Measurements from ENCODE around the gene ANO3. TPM values are rescaled to one million over a fixed set of nuclear protein-coding genes. Genes with fewer than 3 reads are reported as not detected.
A peak's percentile ranks its signal among the peaks of the same experiment; 100 is the strongest.
"Not testable (repeated sequence)": the region's sequence is repeated elsewhere in the genome, so short reads cannot be mapped to it uniquely, and the experiment has no call there.

Gene ANO3
- polyA plus RNA-seq, 4 donors = 2.6 to 3.8 (median 3.4) TPM

DNA sequence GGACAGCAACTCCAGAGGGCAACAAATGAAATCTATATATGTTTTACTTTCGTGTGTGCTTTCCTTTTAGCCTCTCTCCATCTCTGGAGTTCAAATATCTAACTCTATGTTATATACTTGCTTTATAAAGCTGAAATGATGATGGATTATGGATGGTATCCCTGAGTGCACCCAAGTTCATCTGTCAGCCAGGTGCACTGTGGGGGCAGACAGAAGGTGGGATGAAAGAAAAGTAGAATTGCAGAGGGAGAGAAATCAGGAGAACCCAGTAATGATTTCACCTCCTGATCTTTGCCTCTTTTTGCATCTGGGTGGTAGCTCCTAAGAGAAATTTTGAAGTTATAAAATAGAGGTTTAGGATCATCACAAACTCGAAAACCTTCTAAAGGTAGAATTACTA lies 237.7 kb downstream of the ANO3 start:
- DNase-seq (ENCODE audit: low read depth in 4 of 4, low spot score in 2 of 4) = no peak

DNA sequence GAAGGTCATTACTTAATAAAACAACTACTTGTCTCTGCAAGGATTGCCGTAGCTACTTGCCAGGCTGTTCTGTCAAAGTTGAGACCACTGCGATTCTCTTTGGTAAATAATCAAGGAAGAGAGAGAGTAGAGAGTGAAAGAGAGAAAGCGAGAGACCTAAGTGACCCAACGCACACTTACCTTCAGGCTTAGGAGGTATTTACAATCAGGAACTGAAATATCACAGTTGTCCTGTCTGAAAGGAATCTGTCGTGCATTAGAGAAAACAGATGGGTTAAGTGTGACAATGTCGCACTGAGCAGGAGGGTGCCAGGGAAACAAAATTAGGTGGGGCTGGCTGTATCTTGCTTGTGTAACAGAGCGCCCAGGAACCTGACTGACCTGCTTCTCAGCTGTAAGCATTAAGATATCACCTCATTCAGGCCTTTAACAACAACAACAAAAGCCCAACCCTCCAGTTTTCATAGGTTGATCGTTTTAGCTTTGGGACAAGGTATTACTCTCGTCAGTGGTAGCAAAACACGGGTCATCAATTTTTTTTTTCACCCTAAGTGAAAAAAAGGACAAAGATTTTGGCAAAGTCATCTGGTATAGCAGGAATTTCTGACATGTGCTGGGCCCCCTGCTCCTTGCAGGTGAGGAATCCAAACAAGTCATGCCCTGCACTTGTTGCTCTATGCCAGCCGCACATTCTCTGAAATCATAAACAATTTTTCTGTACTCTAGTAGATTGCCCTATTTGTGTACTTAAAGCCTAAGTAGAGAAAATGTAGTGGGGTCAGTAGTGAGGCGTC lies 240.1 kb downstream of the ANO3 start, which contains the start of gene MUC15:
Gene MUC15 (minus strand): TSS at position 403 of the 794 bp plus-strand sequence. CDS start 5,169 bp downstream, outside the sequence.
- DNase-seq (ENCODE audit: low read depth in 4 of 4, low spot score in 2 of 4) = no peak

DNA sequence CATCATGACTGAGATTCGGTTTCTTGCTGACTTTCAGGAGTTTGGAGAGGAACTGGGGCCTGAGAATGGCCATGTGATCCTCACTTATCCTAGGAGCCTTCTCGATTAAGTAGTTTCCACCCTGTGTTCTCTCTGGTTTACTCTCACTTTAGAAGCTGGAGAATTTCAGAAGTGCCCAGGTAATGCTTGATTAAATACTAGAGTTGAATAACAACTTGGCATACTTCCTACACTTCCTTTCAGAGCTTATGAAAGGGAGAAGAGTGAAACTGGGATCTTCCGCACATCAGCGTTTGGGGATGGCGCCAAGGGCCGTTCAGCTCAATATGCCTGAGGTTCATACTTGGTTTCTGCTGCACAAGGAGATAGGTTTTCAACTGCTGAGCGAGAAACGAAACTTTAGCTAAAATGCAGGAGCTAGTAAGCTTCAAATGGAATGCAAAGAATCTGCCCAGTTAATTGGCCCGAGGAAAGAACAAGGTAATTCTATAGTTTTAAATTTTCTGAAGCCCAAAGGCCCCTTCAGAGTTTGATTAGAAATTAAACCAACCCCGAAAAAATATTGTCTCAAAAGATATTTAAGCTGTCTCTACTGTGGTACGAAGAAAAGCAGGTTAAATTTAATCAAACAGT lies 241.0 kb downstream of the ANO3 start:
- DNase-seq (ENCODE audit: low read depth in 4 of 4, low spot score in 2 of 4) = peak in 1 of 4 donors; percentile 6

DNA sequence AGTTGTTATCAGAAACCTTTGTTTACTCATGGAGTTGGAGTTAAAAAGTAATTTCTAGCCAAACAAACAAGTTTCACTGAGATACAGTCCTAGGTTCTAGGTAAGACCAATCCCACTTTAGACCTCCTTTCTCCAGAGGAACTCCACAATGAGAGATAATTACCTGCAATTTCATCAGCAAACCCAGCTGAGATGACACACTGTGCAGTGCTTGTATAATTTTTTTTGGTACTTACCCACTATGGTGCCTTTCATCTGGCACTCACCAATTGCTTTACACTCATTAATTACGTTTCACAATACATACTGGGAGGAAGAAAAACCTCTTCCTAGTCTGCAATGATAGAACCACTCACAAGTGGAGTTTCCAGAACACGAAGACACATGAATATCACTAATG lies 242.0 kb downstream of the ANO3 start:
- DNase-seq (ENCODE audit: low read depth in 4 of 4, low spot score in 2 of 4) = no peak

DNA sequence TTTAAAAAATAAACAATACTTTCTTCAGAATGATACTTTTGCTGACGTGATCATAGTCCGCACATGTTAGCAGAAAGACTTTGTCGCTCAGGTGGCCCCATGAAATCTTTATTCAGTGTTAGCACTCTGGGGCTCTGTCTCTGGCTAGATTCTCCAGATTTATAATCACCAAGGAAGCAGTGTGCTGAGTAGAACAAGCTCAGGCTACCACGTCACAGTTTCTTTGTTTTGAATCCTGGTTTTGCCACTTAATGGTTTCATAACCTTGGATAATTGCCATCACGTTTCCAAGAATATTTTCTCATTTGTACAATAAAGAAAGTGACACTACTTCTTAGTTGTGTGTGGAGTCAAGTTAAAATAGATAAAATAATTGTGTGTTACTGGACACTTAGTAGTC lies 244.0 kb downstream of the ANO3 start:
- no peak for DNase-seq (ENCODE audit: low read depth in 4 of 4, low spot score in 2 of 4)

DNA sequence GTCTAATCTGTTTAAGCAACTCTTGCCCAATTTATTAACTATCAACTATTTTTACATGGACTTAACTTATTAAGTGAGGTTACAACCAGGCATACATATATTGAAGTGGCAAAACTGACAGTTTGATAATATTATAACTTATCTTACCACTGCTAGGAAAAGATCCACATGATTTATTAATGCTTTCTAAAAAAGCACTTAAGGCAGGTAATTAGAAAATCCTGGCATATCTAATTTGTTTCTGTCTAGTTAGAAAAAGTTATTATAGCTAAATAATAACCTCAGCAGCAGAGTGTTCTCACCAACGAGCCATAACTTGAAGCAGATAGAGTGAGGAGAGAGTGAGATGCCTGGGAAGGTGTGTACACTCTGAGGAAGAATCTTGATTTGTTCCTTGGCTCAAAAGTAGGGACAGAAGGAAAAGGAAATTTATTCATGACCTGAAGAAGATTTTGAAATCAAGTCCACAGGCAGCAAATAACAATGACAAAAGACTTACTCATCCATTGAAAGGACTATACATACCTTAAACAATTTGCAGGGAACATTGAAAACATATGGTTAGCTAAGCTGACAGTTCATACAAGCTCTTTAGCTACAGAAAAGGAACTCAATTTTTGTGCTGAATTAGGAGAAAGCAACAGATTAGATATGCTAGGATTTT lies 247.2 kb downstream of the ANO3 start:
- DNase-seq (ENCODE audit: low read depth in 4 of 4, low spot score in 2 of 4) = no peak

DNA sequence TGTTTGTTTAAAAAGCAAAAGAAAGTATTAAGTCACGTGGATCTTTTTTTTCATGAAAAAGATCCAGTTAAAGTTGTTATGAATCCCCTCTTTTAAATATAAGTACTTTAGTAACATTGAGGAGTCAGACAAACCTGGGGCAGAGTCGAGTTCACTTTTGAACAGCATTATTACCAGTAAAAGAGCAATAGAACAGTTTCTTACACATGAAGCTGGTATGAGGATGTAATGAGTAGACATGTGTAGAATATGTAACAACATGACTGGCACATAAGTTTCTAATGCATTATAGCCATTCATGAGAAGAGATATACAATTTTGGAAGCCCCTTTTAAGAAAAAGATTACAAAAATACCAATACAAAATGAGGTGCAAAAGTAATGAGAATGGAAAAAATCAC lies 247.8 kb downstream of the ANO3 start:
- DNase-seq (ENCODE audit: low read depth in 4 of 4, low spot score in 2 of 4) = no peak

DNA sequence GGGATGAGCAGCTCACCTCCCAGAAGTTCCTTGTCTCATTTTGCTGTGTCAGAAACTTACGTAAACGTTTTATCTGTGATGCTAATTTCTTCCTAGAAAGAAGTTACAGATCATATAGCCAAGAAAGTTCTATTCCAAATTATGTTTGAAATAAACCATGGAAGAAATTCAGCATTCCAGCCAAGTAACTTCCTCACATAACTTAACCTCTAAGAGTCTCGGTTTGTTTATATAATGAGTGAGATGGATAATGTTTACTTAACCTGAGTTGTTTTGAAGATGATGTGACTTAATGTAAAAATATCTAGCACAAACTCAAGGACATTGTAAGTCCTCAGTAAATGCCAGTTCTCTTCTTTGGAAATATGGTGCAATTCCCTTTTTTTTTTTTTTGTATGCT lies 249.0 kb downstream of the ANO3 start:
- DNase-seq (ENCODE audit: low read depth in 4 of 4, low spot score in 2 of 4) = no peak

DNA sequence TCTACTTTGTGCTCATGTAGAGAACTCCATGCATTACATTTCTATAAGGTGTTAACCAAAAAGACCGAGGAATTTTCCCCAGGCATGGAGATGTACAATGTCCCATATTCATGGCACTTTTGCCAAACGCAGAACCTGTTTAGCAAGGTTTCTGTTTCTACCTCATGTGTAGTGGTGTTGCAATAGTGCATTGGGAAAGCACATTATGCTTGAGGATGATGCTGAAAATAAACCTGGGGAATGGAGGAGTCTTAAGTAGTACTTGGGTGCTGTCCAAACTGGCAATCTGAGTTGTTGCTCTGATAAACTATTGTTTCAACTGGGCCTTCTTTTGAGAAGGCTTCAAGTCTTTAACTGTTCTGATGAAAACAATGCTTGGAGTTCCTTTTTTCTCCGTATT lies 251.6 kb downstream of the ANO3 start:
- DNase-seq (ENCODE audit: low read depth in 4 of 4, low spot score in 2 of 4) = no peak

DNA sequence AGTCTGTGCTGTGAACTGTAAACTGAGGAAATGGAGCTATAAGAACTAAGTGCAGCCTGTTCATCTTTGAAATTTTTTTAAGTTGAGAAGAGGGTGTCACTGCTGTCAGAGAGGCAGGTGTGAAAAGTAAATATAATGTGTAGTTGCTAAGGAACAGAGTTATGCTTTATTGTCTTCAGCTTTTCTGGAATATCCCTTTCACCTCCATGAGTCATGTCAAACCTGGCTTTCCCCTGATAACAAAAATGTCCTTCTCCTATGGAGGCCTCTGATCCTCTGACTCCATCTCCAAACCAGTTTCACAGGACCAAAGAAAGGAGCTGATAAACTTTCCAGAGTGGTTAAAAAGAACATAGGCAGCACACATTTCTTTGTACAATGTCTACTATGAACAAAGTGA lies 252.9 kb downstream of the ANO3 start:
- DNase-seq (ENCODE audit: low read depth in 4 of 4, low spot score in 2 of 4) = no peak

DNA sequence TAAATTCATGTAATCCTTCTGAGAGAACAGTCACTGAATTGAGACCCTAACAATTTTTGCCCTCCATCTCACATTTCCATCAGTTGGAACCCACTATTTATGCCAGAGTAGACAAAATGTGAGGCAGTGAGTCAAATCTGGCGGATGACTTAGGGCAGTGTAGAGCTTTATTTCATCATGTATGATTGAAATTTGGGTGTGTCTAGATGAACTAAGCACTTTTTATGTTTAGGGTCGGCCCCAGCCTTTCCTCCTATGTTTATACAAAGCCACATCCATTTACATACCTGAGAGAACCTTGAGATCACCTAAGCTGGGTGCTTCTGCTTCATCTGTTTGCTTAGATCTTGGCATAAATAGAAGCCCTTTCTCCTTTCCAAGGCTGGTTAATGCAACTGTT lies 255.1 kb downstream of the ANO3 start:
- DNase-seq (ENCODE audit: low read depth in 4 of 4, low spot score in 2 of 4) = no peak

DNA sequence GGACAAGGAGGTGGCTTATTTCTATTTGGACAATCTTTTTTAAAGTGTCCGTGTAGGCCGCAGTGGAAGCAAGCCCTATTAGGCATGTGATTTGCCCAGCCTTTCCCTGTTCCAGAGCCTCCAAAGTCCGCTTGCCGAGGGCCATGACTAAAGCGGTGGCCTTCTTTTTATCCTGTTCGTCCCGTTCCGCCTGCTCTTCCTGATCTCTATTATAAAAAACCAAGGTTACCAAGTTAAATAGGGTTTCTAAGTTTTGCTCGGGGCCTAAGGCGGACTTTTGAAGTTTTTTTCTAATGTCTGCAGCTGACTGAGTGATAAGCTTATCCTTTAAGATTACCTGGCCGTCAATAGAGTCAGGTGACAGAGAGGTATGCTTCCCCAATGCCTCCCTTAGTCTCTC lies 261.8 kb downstream of the ANO3 start:
- DNase-seq (ENCODE audit: low read depth in 4 of 4, low spot score in 2 of 4) = no peak

DNA sequence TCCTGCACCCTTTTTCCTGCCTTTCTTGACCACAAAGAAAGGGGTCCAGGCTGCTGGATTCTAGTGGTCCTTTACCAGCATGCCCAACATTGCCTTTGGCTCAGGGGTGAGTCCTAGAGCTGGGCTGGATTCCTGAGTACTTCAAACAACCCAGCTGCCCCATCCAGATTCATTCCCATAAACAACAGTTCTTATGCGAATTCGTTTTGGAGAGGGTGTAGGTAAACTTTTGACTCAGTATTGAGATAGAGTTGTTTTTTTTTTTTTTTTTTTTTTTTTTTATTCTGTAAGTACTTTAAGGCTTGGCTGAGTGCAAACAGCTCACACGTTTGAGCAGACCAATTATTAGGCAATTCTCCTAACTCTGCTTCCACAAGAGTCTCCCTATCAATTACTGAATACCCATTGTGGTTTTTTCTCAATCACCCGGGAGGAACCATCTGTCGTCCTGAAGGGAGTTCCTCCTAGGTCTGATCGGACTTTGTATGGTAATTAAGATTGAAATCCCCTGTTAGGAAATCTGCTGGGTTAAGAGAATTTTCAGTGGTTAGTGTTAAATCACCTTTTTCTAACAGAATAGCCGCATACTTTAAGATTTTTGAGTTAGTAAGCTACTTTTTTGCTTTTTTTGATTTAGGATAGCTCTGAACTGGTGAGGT lies 263.4 kb downstream of the ANO3 start:
- DNase-seq (ENCODE audit: low read depth in 4 of 4, low spot score in 2 of 4) = not testable (repeated sequence)

DNA sequence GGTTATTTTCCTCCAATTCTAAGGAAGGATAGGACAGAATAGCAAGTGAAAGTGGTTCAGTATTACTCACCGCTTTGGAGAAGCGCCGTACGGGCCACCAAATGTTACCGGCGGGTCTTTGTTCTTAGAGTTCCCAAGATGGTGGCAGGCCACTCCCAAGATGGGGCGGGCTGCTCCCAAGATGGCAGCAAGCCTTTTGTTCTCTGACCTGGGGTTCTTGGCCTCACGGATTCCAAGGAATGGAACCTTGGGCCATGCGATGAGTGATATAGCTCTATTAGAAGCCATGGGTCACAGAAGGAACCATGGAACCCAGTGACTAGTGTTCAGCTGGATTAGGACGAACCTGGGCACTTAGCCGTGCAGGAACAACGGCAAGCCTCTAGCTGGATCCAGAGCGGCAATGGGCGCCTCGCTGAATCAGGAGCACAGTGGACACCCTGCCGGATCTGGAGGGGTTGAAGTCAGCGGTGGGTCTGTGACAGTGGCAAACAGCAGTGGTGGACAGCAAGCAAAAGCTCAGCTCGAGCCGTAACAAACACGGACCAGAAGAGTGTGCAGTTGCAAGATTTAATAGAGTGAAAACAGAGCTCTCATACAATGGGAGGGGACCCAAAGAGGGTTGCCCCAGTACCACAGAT lies 265.2 kb downstream of the ANO3 start:
- DNase-seq (ENCODE audit: low read depth in 4 of 4, low spot score in 2 of 4) = not testable (repeated sequence)

DNA sequence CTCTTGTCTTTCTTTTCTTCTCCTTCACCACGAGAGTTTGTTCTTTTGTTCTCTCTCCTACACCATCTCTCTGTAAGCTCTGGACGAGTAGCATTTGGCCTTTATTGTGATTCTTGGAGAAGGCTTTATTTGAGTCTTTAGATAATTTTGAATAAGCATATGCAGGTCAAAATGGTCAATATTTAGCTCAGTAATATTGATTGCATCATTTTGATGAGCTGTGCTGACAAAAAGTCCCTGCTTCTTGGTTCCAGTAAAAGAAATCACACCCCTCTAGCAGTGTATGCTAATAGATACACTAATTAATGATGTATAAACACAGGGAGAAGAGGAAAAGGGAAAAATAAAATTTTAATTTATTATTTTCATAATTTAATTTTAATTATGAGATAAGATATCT lies 266.0 kb downstream of the ANO3 start:
- no peak for DNase-seq (ENCODE audit: low read depth in 4 of 4, low spot score in 2 of 4)

DNA sequence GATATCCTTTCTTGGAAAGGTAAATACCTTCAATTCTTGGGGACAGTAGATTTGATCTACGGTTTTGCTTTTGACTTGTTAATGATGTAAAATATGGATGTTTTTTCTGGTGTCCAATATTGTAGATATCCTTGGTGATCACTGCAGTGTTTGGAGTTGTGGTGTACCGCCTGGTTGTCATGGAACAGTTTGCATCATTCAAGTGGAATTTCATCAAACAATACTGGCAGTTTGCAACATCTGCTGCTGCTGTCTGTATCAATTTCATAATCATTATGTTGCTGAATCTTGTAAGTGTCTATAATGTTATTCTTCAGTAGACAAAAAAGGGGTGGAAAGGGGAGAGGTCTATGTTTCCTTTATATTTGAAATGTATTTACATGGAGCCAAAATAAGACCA lies 267.5 kb downstream of the ANO3 start:
- no peak for DNase-seq (ENCODE audit: low read depth in 4 of 4, low spot score in 2 of 4)

DNA sequence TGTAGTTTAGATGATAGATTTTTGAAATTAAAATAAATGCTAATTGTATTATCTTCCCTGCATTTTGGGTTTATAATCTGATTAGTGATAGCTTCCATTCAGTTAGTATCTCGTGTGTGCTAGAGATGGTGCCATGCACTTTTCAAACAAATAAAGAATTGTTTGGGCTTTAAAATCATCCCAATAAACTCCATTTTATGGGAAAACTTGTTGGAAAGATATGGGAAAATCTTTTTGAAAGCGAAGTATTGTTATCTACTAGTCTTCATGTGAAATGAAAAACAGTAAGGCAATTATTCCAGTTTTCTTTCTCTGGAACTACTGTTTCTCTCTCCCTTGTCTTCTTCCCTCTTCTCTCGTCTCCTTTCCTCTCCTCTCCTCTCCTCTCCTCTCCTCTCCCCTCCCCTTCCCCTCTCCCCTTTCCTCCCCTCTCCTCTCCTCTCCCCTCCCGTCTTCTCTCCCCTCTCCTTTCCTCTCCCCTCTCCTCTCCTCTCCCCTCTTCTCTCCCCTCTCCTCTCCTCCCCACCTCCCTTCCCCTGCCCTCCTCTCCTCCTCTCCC lies 268.0 kb downstream of the ANO3 start:
- DNase-seq (ENCODE audit: low read depth in 4 of 4, low spot score in 2 of 4) = no peak

DNA sequence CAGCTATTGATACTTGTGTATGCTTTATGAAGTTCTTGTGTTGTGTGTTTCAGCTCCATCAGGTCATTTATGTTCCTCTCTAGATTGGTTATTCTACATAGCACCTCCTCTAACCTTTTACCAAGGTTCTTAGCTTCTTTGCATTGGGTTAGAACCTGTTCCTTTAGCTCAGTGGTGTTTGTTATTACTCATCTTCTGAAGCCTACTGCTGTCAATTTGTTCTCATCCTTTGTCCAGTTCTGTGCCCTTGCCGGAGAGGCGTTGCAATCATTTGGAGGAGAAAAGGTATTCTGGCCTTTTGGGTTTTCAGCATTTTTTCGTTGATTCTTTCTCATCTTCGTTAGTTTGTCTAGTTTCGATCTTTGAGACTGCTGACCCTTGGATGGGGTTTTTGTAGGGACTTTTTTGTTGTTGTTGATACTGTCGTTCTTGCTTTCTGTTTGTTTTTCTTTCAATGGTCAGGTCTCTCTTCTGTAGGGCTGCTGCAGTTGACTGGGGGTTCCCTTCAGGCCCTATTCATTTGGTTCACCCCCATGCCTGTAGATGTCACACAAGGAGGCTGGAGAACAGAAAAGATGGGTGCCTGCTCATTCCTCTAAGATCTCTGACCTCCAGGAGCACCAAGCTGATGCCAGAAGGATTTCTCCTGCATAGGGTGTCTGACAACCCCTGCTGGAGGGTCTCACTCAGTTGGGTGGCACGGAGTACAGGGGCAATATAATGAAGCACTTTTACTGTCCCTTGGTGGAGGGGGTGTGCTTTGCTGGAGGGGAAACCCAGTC lies 276.0 kb downstream of the ANO3 start:
- DNase-seq (ENCODE audit: low read depth in 4 of 4, low spot score in 2 of 4) = no peak

DNA sequence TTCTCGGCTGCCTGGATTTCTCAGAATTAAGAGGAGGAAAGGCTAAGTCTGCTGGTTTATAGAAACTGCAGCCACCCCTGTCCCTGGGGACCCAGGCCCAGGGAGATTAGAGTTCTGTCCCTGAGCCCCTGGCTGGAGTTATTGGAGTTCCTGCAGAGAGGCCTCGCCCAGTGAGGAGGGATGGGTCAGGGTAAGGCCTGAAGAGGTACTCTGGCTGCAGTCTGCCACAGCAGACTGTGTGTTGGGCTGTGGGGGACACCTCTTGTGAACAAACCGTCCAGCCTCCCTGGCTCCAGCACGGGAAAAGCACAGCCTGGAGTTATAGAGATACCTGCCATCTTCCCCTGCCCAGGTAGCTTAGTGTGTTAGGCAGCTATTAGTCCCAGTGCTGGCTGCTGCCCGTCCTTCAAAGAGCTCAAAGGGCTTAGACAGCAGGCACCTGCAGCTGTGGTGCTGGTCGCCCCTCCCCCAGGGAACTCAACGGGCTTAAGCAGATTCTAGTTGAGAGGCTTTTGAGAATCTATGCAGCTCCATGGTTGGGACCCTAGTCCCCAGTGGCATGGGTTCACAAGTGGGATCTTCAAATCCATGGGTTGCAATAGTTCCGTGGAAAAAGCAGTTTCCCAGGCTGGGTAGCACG lies 276.7 kb downstream of the ANO3 start:
- no peak for DNase-seq (ENCODE audit: low read depth in 4 of 4, low spot score in 2 of 4)
